Mammary epithelial cell (primary cell): ENCODE measurements around the gene CNTNAP3B.
"Not testable (repeated sequence)": the region's sequence is repeated elsewhere in the genome, so short reads cannot be mapped to it uniquely, and the experiment has no call there.

Experiments
- CTCF ChIP-seq, 2 donors: IDR thresholded peaks in 1 of 2; conservative IDR thresholded peaks in 1 of 2; 2 replicates each; pipeline ENCODE4 v1.5.1; 2011 to 2012; ENCODE audit warnings: inconsistent platforms in 2 of 2, low read length in 2 of 2, mild to moderate bottlenecking in 2 of 2, control low read depth in 1 of 2, low read depth in 1 of 2; ENCODE audit not compliant: insufficient read depth in 1 of 2; ENCODE audit errors: extremely low read depth in 1 of 2
- EZH2 ChIP-seq: IDR thresholded peaks from 2 replicates; pipeline ENCODE4 v1.6.1; 2012; ENCODE audit warnings: low read length, inconsistent platforms, borderline replicate concordance

DNA sequence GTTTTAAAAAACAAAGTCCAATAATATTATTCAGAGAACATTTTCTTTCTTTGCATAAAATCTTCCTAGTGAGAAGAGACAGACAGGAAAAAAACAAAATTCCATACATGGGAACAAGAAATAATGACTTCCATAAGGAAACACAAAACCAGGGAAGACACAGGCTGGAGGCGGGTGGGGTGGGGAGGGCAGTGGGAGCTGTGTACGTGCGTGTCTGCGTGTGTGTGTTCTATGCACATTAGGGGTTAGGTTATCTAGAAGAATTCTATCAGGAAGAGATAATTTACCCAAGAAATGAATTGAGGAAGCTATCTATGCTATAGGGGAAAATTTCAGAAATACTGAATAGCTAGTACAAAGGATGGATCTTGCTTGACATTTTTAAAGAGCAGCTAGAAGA, 58.2 kb downstream of the CNTNAP3B start:
- not testable (repeated sequence) for TF ChIP-seq CTCF (conservative IDR thresholded peaks at IDR 0.05 in 1 of 2, IDR thresholded peaks at IDR 0.05 in 1 of 2; ENCODE audit: extremely low read depth in 1 of 2, insufficient read depth in 1 of 2, low read depth in 1 of 2, low read length in 2 of 2); EZH2
